GM12874 (cell line): ENCODE results near the gene PCDHA1.

Source experiments
- TF ChIP-seq, protein P1 (sequence below): IDR thresholded peaks from 2 replicates; pipeline ENCODE4 v1.5.1; 2011; ENCODE audit warnings: low read depth, mild to moderate bottlenecking, control low read depth, low read length, moderate library complexity; ENCODE audit not compliant: insufficient read depth

The PCDHA1 gene

DNA sequence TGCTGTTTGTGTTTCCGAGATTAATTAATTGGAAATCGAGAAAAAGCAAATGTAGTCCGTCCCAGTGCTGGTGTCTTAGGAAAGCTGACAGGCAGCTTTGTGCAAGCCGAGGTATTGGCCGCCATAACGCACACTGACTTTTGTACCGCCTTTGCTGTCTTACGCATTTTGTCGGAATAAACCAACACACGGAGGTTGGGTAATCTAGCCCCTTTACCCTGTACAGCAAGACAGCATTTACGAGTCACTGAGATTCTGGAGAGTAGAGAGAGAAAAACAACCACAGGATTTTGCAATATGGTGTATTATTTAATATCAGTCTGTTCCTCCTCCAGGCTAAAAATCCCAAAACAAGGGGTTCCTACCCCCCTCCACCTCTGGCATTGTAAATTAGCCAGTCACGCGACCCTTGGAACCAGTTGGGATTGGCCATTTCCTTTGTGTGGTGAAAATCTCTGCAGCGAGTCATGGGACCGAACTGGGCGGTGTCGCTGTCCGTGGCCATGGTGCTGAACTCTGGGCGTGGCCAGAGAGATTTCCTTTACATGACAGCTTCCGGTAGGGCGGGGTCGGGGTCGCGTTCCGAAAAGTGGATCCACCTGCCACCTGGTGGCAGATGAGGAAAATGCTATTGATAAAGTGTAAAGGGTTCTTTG, 255.0 kb downstream of the PCDHA1 start:
- TF ChIP-seq, protein P1, sequence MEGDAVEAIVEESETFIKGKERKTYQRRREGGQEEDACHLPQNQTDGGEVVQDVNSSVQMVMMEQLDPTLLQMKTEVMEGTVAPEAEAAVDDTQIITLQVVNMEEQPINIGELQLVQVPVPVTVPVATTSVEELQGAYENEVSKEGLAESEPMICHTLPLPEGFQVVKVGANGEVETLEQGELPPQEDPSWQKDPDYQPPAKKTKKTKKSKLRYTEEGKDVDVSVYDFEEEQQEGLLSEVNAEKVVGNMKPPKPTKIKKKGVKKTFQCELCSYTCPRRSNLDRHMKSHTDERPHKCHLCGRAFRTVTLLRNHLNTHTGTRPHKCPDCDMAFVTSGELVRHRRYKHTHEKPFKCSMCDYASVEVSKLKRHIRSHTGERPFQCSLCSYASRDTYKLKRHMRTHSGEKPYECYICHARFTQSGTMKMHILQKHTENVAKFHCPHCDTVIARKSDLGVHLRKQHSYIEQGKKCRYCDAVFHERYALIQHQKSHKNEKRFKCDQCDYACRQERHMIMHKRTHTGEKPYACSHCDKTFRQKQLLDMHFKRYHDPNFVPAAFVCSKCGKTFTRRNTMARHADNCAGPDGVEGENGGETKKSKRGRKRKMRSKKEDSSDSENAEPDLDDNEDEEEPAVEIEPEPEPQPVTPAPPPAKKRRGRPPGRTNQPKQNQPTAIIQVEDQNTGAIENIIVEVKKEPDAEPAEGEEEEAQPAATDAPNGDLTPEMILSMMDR, result peak; percentile 45; the same call in 1 of the 2 replicates

DNA sequence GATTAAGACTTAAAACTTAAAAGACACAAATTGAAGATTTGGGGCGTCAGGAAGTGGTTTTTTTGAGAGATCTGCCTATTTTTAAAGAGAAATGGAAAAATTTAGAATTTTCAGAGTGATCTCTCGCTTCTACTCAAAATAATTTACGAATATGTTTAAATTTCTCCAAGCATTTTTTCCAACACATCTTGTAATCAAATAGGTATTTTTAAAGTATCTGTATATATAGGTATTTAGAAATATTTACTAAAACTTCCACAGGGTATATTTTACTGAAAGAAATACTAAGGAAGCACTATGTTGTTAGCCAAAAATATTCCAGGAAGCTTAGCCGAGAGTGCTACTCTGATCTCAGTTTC, 255.5 kb downstream of the PCDHA1 start:
- TF ChIP-seq, protein P1, result no peak

DNA sequence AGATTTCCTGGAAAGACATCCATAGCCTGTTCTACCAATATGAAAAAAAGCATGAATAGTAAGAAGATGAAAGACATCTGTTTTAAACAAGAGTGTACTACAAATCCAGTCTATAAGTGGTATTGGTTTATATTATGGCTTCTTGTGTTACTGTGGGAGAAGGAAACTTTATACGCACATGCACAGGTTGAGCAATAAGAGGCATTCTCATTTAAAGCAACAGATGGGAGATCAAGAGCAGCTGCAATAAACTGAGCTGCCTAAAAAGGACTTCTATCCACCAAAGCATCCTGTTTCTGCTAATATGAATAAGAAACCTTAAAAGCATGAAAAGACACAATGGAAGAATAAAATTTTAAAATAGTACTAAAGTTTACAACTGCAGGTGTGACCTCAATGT, 256.6 kb downstream of the PCDHA1 start:
- TF ChIP-seq, protein P1, result no peak

DNA sequence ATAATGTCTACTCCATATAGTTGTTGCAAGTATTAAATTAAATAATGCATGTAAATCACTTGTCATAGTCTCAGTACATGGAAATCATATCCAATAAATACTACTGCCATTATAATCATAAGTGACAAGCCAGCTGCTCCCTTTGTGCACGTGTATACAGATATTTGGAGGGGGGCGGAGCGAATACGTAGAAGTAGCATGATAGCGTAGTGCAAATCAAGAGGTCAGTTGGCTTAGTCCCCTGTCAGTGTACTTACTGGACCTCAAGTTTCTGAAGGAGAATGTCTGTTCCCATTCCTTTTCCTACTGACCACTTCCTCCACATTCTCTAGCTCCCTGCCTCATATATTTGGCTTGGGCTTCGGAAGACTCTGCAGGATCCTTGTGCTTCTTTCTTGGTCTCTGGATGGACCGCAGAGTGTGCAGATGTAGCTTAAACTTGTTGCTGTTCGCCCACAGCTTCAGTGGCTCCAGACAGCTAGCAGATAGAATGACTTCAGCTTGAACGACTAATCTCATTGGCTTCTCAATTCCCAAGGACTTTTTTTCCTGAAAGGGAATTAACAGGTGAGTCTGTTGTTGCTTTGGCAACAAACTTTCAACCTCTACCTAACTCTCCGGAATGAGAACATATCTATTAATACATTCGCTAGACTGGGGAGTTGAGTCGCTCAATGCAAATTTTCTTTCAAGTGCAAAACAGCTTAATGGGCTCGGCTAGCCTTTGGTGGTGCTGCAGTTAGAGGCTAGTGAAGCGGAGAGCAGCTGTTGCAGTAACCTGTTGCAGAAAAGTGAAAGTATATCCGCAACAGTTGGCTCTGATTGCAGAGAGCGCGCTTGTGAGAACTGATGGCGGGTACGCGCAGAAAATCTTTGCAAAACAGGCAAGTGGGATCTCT, 264.9 kb downstream of the PCDHA1 start, which contains the start of gene PCDHB1:
PCDHB1 (plus strand) TSS at position 753 of the 899 bp plus-strand sequence; CDS start at position 850, 97 bp downstream.
- TF ChIP-seq, protein P1, result no peak

DNA sequence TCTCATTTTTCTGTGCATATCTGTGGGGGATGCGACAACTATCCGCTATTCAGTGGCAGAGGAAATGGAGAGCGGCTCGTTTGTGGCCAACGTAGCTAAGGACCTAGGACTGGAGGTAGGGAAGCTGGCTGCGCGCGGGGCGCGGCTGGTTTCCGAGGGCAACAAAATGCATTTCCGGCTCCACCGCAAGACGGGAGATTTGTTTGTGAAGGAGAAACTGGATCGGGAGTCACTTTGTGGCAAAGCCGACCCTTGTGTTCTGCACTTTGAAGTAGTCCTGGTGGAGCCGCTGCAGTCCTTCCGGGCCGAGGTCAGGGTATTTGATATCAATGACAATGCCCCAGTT, 265.6 kb downstream of the PCDHA1 start:
- TF ChIP-seq, protein P1, result no peak
